Thoracic aorta (tissue), 2 donors: ENCODE measurements around the gene ADCY9. TPM values are rescaled to one million over a fixed set of nuclear protein-coding genes. Genes with fewer than 3 reads are reported as not detected.

Experiments used
- ATAC-seq: fragments of 150-250 bp; one replicate; pipeline ENCODE4 v1.8.0; 2017; ENCODE audit warnings: low read depth; ENCODE audit not compliant: insufficient number of reproducible peaks, low FRiP score
- DNase-seq: peaks from one replicate; pipeline ENCODE4 v3.0.0-alpha.2; 2020; ENCODE audit warnings: low spot score
- H3K27ac ChIP-seq, 2 donors: fragments of 200-600 bp; sonication (generic); 1 replicate in 1 of 2; 2 replicates in 1 of 2; pipeline ENCODE4 v1.5.1; 2016; ENCODE audit warnings: mild to moderate bottlenecking in 2 of 2, moderate library complexity in 2 of 2
- H3K27me3 ChIP-seq: fragments of 200-600 bp; sonication (generic); replicated peaks from 2 replicates; pipeline ENCODE4 v1.6.0; 2016; ENCODE audit warnings: mild to moderate bottlenecking; ENCODE audit not compliant: insufficient read depth
- H3K36me3 ChIP-seq: fragments of 200-600 bp; sonication (generic); one replicate; pipeline ENCODE4 v1.5.1; 2016
- H3K4me1 ChIP-seq, 2 donors: fragments of 200-600 bp; sonication (generic); 1 replicate in 1 of 2; 2 replicates in 1 of 2; pipeline versions ENCODE4 v1.5.1 to v1.6.0; 2016; ENCODE audit warnings: low read depth in 2 of 2, mild to moderate bottlenecking in 1 of 2; ENCODE audit not compliant: control insufficient read depth in 1 of 2
- H3K4me3 ChIP-seq: fragments of 200-600 bp; sonication (generic); 2 replicates; pipeline ENCODE4 v1.5.1; 2016; ENCODE audit warnings: mild to moderate bottlenecking
- H3K9me3 ChIP-seq: fragments of 200-600 bp; sonication (generic); 2 replicates; pipeline ENCODE4 v1.5.1; 2016
- total RNA-seq, 2 donors: library from RNA; depleted of rRNA; stranded (reverse); fragments of >200 nt; gene quantifications; one replicate each; pipeline versions ENCODE4 v1.1.0 to v1.2.3, GENCODE V29; 2016
- TF ChIP-seq, protein P1 (sequence below): fragments of 200-600 bp; sonication (generic); IDR thresholded peaks from one replicate; pipeline ENCODE4 v1.5.1; 2019; ENCODE audit warnings: antibody characterized with exemption

Gene ADCY9
- total RNA-seq, 2 donors from 2014 or later: 44.1 to 83.8 TPM

DNA sequence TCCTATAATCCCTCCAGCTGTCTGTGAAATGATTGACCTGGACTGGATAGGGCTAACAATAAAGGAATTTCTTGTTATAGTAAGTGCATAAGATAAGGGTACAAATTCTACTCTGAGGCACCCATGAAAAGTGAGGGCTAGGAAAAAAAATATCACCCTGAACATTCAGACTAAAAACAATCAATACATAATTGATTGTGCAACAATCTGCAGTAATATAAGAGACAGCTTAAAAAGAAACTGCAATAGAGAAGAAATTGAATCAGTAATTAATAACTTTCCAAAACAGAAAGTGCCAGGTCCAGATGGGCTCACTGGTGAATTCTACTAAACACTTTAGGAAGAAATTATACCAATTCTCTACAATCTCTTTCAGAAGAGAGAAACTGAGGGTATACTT lies 191.5 kb downstream of the ADCY9 start:
- H3K4me1 ChIP-seq: no peaks in the 10 kb centered on the region
- H3K27me3 ChIP-seq: no peaks in the 10 kb centered on the region
- DNase-seq: no peak
- H3K9me3 ChIP-seq: no peaks in the 10 kb centered on the region
- no peak overlapping the region for H3K27ac ChIP-seq
- no peaks in the 10 kb centered on the region for H3K36me3 ChIP-seq
- no peak overlapping the region for H3K4me3 ChIP-seq
- TF ChIP-seq, protein P1, sequence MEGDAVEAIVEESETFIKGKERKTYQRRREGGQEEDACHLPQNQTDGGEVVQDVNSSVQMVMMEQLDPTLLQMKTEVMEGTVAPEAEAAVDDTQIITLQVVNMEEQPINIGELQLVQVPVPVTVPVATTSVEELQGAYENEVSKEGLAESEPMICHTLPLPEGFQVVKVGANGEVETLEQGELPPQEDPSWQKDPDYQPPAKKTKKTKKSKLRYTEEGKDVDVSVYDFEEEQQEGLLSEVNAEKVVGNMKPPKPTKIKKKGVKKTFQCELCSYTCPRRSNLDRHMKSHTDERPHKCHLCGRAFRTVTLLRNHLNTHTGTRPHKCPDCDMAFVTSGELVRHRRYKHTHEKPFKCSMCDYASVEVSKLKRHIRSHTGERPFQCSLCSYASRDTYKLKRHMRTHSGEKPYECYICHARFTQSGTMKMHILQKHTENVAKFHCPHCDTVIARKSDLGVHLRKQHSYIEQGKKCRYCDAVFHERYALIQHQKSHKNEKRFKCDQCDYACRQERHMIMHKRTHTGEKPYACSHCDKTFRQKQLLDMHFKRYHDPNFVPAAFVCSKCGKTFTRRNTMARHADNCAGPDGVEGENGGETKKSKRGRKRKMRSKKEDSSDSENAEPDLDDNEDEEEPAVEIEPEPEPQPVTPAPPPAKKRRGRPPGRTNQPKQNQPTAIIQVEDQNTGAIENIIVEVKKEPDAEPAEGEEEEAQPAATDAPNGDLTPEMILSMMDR: no peak
- ATAC-seq: no peak

- H3K27me3 ChIP-seq: no peaks in the 10 kb centered on the region
- no peak for ATAC-seq
- DNase-seq: no peak
- no peaks in the 10 kb centered on the region for H3K4me1 ChIP-seq
- no peak overlapping the region for H3K4me3 ChIP-seq
- no peak overlapping the region for H3K27ac ChIP-seq
- no peaks in the 10 kb centered on the region for H3K36me3 ChIP-seq
- TF ChIP-seq, protein P1: no peak
- H3K9me3 ChIP-seq: peaks cover 4% of the 10 kb centered on the region
Measured at GRCh38 chr16:3922241-3922640, 194.0 kb downstream of the ADCY9 start.

DNA sequence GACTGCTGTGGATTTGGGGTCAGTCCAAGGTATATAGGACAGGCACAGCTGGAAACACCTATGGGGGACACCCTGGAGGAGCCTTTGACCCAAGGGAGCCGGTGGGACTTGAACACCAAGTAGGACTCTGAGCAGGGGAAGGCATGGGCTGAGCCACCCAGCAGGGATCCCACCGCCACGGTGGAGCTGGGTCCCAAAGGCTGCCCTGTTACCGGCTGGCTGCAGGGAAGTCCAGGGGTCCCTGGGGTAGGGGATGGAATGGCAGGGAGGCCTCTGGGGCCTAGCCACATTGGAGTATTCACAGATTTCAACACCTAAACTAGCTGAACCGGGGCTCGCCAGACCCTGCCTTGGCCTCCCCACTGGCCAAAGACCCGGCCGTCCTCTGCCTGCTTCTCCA lies 196.0 kb downstream of the ADCY9 start:
- Histone ChIP-seq H3K4me3 (no peak overlapping the region), H3K4me1 (no peaks in the 10 kb centered on the region), H3K36me3 (no peaks in the 10 kb centered on the region), H3K27ac (no peak overlapping the region), H3K27me3 (no peaks in the 10 kb centered on the region), H3K9me3 (peaks cover 4% of the 10 kb centered on the region)
- DNase-seq: no peak
- no peak for ATAC-seq
- TF ChIP-seq, protein P1: no peak

GRCh38 chr16:3919413-3919812 lies 196.8 kb downstream of the ADCY9 start:
- DNase-seq: no peak
- no peaks in the 10 kb centered on the region for H3K36me3 ChIP-seq
- no peak overlapping the region for H3K4me3 ChIP-seq
- TF ChIP-seq, protein P1: no peak
- no peak overlapping the region for H3K27ac ChIP-seq
- no peaks in the 10 kb centered on the region for H3K27me3 ChIP-seq
- H3K4me1 ChIP-seq: no peaks in the 10 kb centered on the region
- ATAC-seq: no peak
- peaks cover 4% of the 10 kb centered on the region for H3K9me3 ChIP-seq

DNA sequence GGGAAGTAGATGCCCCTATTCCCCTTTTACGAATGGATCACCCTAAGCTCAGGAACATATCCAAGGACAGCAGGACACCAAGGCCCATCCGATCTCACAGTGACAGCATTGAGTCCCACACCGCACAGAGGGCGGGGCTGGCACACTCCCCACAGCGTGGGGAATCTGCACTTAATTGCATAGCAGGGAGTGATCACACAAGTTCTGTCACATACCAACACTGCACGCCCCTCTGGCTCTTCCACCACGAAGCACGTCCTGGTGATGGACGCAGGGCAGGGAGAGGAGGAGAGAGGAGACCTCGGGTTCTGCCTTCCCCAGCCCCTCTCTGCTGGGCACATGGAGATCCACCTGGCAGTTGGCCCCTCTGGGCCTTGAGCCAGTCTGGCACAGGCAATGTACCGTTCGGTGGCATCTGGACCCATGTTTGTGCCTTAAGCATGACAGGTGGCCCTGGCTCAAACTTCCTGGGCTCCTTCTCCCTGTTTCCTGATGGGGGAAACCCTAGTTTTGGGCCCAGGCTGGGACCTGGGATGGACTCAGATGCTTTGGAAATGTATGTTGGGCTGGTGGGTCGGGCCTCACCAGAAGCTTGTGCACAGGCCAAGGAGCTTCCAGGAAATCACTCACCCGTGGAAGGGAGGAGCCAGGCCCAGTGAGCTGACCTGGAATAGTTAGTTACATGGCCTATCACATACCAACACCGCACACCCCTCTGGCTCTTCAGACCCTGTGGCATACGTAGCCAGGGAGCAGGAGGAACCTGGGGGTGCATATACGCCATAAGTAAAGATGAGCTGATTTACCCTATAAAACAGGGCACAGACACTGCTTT lies 200.6 kb downstream of the ADCY9 start:
- H3K27me3 ChIP-seq: no peaks in the 10 kb centered on the region
- no peaks in the 10 kb centered on the region for H3K36me3 ChIP-seq
- ATAC-seq (no peak), DNase-seq (no peak)
- H3K4me3 ChIP-seq: no peak overlapping the region
- no peak overlapping the region for H3K27ac ChIP-seq
- peaks cover 4% of the 10 kb centered on the region for H3K9me3 ChIP-seq
- no peaks in the 10 kb centered on the region for H3K4me1 ChIP-seq
- TF ChIP-seq, protein P1: no peak
